Tracheal epithelial cell (primary cell): ENCODE data around the gene PNMA6A. TPM values are rescaled to one million over a fixed set of nuclear protein-coding genes. Genes with fewer than 3 reads are reported as not detected.

Experiments used
- total RNA-seq: library from RNA; depleted of rRNA; stranded (reverse); fragments of >200 nt; gene quantifications from 2 replicates; pipeline ENCODE4 v1.2.1, GENCODE V29; 2014

PNMA6A gene
- total RNA-seq, result 0.43 and 0.48 TPM in 2 replicates

GRCh38 chrX:153071909-153072583 lies at the start of gene PNMA6A:
PNMA6A (plus strand) TSS chrX:153072454; CDS start chrX:153073063, 609 bp downstream.

DNA sequence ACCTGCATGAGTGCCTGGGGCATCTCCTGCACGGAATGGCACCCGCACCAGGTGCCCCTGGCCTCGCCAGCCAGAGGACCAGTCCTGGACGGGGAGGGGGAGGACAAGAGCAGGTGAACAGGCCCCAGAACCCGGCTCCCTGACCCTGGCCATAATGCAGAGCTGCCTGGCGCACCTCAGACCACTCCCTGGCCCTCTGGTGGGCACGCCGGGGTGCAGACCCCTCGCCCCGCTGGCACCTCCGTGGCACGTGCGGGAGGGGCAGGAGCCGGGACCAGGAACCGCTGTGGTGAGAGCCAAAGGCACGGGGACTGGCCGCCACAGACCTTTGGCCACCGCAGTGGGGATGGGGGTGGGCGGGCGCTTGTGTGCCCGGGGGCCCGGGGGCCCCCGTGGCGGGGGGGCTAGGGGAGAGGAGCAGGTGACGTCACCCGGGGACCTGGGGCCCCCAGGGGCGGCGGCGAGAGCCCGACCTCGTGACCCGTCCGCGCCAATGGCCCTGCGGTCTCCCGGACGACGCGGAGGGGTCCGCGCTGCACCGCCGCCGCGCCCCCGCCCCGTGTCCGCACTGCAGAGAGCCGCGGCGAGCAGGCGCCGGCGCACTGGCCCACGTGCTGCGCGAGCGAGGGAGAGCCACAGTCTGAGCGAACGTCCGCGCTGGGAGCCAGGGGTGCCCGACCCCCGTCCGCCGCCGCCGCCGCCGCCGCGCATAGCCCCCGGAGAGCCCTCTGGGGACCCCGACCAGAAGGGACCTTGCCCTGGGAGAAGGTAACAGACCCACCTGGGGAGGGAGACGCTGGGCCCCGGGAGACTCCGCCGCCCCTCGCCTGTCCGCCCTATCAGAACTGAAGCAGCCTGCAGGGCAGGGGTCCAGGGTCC lies 16.1 kb upstream of the PNMA6A start, which contains the start of gene PNMA3:
Gene PNMA3 (plus strand): TSS at position 600 of the 879 bp plus-strand sequence. CDS start 586 bp downstream, outside the sequence.

Other genes with a start within 250 kb of the PNMA6A start
- gene CETN2, start 241.7 kb upstream of the PNMA6A start, total RNA-seq, result 28.6 and 34.0 TPM in 2 replicates
- 17.9 and 25.8 TPM in 2 replicates for gene NSDHL, start 241.4 kb upstream of the PNMA6A start, total RNA-seq
- gene ZNF185, start 174.4 kb upstream of the PNMA6A start, total RNA-seq, result 74.7 and 178 TPM in 2 replicates
- gene PNMA5, start 78.3 kb upstream of the PNMA6A start, total RNA-seq, result not detected in 2 replicates
- under 0.01 TPM in 1 of 2 replicates, not detected in the other for gene PNMA3, start 16.0 kb upstream of the PNMA6A start, total RNA-seq
- gene MAGEA1, start 106.8 kb downstream of the PNMA6A start, total RNA-seq, result not detected in 2 replicates
- gene PNMA6F, start 249.3 kb downstream of the PNMA6A start, total RNA-seq, result not detected in 2 replicates